Activated T-cell treated with anti-CD3 and anti-CD28 coated beads, Interleukin-2, amount 50 U/mL, for 72 hours (primary cell): ENCODE measurements around the gene LSM7. TPM values are rescaled to one million over a fixed set of nuclear protein-coding genes. Genes with fewer than 3 reads are reported as not detected.
"Not testable (repeated sequence)": the region's sequence is repeated elsewhere in the genome, so short reads cannot be mapped to it uniquely, and the experiment has no call there.

Experiments used
- ATAC-seq, 2 donors: fragments of 150-1000 bp; cut with Tn5 transposase; replicated peaks in 1 of 2; 2 replicates each; pipeline ENCODE4 v1.10.0; 2021; ENCODE audit warnings: moderate library complexity in 2 of 2, mild to moderate bottlenecking in 1 of 2
- DNase-seq, 2 donors: peaks; one replicate each; pipeline ENCODE4 v3.0.0; 2021 to 2022; ENCODE audit warnings: mixed read lengths in 1 of 2
- H3K27ac Mint-ChIP-seq: one replicate; pipeline ENCODE4 v1.8.0; 2022; ENCODE audit warnings: mild to moderate bottlenecking, moderate library complexity, mixed read lengths
- H3K27me3 Mint-ChIP-seq: one replicate; pipeline ENCODE4 v1.8.0; 2022; ENCODE audit warnings: low read depth, mixed read lengths
- H3K36me3 Mint-ChIP-seq, 2 donors: one replicate each; pipeline ENCODE4 v1.8.0; 2022; ENCODE audit warnings: mixed read lengths in 2 of 2, mild to moderate bottlenecking in 1 of 2; ENCODE audit not compliant: insufficient read depth in 2 of 2
- H3K4me1 Mint-ChIP-seq: one replicate; pipeline ENCODE4 v1.8.0; 2022; ENCODE audit warnings: low read depth, mixed read lengths
- H3K4me3 Mint-ChIP-seq, 2 donors: one replicate each; pipeline ENCODE4 v1.8.0; 2022; ENCODE audit warnings: mild to moderate bottlenecking in 2 of 2, mixed read lengths in 2 of 2, moderate library complexity in 2 of 2
- H3K9me3 Mint-ChIP-seq, 2 donors: one replicate each; pipeline ENCODE4 v1.8.0; 2022; ENCODE audit warnings: mixed read lengths in 2 of 2
- total RNA-seq, 2 donors: library from RNA; stranded (reverse); gene quantifications; one replicate each; pipeline ENCODE4 v1.2.3, GENCODE V29; 2022

LSM7 gene
- total RNA-seq, 2 donors from 2014 or later: 74.7 to 84.5 TPM

DNA sequence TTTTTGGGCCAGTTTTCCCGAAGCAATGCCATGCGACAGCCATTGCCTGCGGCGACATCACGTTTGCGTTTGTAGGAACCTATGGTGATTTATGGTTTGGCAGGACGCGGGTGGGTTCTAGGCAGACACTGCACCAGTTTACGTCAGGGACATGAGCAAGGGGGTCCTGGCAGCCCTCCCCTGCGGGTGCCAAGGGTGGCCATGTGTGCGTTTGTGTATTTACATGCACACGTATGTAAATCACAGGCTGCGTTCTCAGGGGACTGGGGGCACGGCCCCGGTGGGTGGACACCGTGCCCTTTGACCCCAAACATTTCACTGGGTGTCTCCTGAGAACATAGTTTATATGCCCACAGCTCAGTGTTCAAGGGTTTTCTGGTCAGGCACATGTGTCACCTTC lies 22.3 kb upstream of the LSM7 start:
- peaks cover 0 to 1% of the 10 kb centered on the region in 2 donors for H3K36me3 Mint-ChIP-seq
- no peak overlapping the region for H3K4me3 Mint-ChIP-seq
- no peaks in the 10 kb centered on the region for H3K9me3 Mint-ChIP-seq
- DNase-seq: no peak
- H3K27ac Mint-ChIP-seq: no peak overlapping the region
- H3K27me3 Mint-ChIP-seq: no peaks in the 10 kb centered on the region
- H3K4me1 Mint-ChIP-seq: no peaks in the 10 kb centered on the region
- ATAC-seq: no peak

DNA sequence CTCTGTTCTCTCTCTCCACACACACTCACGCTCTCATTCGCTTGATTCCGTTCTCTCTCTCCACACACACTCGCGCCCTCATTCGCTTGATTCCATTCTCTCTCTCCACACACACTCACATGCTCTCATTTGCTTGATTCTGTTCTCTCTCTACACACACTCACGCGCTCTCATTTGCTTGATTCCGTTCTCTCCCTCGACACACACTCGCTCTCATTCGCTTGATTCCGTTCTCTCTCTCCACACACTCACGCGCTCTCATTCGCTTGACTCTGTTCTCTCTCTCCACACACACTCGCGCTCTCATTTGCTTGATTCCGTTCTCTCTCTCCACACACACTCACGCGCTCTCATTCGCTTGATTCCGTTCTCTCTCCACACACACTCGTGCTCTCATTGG lies 21.4 kb upstream of the LSM7 start:
- H3K27ac Mint-ChIP-seq, ATAC-seq, H3K4me1 Mint-ChIP-seq, DNase-seq, H3K9me3 Mint-ChIP-seq, H3K36me3 Mint-ChIP-seq, H3K27me3 Mint-ChIP-seq, H3K4me3 Mint-ChIP-seq: not testable (repeated sequence)

DNA sequence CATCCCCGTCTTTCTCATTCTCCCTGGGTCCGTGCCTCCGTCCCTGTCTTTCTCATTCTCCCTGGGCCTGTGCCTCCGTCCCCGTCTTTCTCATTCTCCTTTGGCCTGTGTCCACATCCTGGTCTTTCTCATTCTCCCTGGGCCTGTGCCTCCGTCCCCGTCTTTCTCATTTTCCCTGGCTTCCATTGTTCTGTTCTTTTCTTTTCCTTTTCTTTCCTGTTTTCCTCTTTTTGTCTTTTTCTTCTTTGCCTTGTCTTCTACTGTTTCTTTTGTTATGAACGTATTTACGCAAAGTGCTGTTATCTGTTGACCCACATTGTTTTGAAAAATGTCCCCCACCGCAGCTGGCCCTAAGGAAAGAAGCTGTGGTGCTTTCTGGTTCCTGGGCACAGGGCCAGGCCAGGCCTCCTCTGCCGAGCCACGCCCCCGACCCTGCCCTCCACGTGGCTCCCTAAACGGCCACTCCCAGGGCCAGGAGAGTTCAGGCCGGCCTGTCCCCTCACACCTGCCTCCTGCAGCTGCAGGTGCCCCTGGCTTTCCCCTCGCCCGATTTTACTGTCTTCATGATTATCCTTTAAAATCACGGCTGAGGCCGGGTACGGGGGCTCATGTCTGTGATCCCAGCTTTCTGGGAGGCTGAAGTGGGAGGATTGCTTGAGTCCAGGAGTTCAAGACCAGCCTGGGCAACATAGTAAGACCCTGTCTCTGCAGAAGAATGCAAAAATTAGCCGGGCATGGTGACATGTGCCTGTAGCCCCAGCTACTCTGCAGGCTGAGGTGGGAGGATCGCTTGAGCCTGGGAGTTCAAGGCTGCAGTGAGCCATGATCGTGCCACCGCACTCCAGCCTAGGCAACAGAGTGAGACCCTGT lies 17.6 kb upstream of the LSM7 start:
- H3K9me3 Mint-ChIP-seq: no peaks in the 10 kb centered on the region
- H3K4me3 Mint-ChIP-seq: no peak overlapping the region
- no peak overlapping the region for H3K27ac Mint-ChIP-seq
- no peaks in the 10 kb centered on the region for H3K4me1 Mint-ChIP-seq
- no peaks in the 10 kb centered on the region for H3K27me3 Mint-ChIP-seq
- ATAC-seq: no peak
- peaks cover 0 to 1% of the 10 kb centered on the region in 2 donors for H3K36me3 Mint-ChIP-seq
- no peak for DNase-seq

DNA sequence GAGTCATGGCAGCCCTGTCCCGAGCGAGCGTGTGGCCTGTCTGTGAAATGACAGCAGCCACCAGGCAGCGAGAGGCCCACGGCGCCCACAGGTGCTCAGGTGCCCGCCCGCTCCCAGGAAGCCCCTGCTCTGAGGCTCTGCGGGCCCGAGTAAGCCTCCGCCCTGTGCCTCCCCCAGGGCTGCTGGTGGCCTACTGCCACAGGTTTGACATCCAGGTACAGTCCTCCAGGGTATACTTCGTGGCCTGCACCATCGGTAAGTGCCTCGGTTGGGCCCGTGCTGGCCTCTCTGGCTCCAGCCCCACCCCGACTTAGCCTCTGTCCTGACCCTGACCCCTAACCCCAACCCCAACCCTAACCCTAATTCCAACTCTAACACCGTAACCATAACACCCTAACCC lies 16.7 kb upstream of the LSM7 start:
- no peak overlapping the region for H3K27ac Mint-ChIP-seq
- no peaks in the 10 kb centered on the region for H3K9me3 Mint-ChIP-seq
- ATAC-seq (no peak), DNase-seq (no peak)
- no peak overlapping the region for H3K4me3 Mint-ChIP-seq
- no peaks in the 10 kb centered on the region for H3K4me1 Mint-ChIP-seq
- H3K27me3 Mint-ChIP-seq: no peaks in the 10 kb centered on the region
- peaks cover 0 to 1% of the 10 kb centered on the region in 2 donors for H3K36me3 Mint-ChIP-seq

DNA sequence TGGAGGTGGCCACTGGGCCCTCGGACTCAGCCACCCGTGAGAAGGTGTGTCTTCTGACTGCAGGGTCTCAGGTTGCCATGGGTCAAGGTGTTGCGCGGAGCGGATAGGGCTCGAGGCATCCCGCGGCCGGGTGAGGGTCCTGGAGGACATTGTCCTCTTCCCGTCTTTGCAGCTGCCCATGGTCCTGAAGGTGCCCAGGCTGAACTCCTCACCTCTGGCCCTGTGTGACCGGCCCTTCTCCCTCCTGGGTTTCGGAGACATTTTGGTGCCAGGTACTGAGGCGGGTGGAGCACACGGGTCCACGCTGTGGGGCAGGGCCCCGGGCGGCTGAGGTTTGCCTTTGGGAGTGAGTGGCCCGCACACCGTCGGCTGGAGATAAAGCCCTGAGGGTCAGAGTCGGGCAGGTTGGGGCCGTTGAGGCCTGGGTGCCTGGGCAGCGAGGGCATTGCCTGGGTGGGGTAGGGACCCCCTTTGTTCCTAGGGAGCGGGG lies 16.0 kb upstream of the LSM7 start:
- no peak overlapping the region for H3K27ac Mint-ChIP-seq
- H3K4me3 Mint-ChIP-seq: no peak overlapping the region
- no peak for DNase-seq
- H3K9me3 Mint-ChIP-seq: no peaks in the 10 kb centered on the region
- H3K27me3 Mint-ChIP-seq: no peaks in the 10 kb centered on the region
- H3K4me1 Mint-ChIP-seq: no peaks in the 10 kb centered on the region
- ATAC-seq: no peak
- peaks cover 0 to 1% of the 10 kb centered on the region in 2 donors for H3K36me3 Mint-ChIP-seq

DNA sequence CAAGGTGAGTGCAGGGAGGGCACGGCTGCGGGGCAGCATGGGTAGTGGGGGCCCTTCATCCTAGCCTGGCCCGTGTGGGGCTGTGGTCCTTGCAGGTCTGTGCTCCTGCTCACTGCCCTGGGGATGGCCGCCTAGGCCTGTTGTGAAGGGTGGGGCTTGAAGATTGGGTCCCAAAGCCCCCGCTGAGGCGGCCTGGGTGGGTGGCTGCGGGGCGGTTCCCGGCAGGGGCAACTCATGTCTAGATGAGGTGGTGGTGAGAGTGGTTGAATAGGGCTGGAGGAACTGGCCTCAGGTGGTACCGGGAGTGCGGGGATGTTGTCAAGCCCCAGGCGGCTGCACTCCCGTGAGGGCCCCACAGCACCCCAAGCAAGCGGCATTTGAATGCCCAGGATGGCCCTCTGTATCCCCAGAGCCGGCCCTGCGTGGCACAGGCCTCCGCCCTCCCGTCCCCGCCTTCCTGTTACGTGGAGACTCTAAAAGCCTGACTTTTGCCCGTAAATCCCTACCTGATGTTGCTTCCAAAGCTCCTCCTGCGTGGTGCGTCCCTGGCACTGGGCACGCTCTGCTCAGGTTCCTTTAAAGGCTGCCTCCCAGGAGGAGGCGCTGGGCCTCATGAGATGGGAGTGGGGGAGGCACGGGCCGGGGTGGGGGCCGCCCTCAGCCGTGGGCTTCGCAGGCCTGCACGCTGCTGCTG lies 15.1 kb upstream of the LSM7 start:
- no peaks in the 10 kb centered on the region for H3K4me1 Mint-ChIP-seq
- no peak for ATAC-seq
- H3K27ac Mint-ChIP-seq: no peak overlapping the region
- no peak for DNase-seq
- H3K36me3 Mint-ChIP-seq: peaks cover 0 to 1% of the 10 kb centered on the region in 2 donors
- no peaks in the 10 kb centered on the region for H3K9me3 Mint-ChIP-seq
- no peak overlapping the region for H3K4me3 Mint-ChIP-seq
- no peaks in the 10 kb centered on the region for H3K27me3 Mint-ChIP-seq

DNA sequence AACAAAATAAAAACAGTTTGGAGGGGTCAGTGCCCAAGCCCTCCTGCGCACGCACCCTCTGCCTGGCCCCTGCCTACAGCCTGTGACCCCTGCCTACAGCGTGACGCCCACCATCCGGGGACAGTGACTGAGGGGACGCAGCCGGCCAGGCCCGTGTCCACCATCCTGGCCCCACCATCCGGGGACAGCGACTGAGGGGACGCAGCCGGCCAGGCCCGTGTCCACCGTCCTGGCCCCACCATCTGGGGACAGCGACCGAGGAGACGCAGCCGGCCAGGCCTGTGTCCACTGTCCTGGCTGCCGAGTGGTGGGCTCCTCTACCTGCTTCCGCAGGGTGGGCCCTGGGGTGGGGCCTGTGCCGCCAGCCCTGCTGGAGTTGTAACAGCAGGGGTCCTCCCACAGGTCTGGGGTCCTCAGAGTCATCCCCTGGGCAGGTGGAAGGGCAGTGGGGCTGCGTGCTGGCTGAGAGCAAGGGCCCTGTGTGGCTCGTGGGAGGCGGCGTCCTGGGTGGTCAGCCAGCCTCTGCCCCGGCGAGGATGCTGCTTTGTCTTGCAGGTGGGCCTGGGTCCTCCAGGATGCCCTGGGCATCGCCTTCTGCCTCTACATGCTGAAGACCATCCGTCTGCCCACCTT lies 14.4 kb upstream of the LSM7 start:
- ATAC-seq (no peak), DNase-seq (no peak)
- H3K27me3 Mint-ChIP-seq: no peaks in the 10 kb centered on the region
- no peaks in the 10 kb centered on the region for H3K9me3 Mint-ChIP-seq
- no peak overlapping the region for H3K27ac Mint-ChIP-seq
- no peaks in the 10 kb centered on the region for H3K4me1 Mint-ChIP-seq
- H3K4me3 Mint-ChIP-seq: no peak overlapping the region
- H3K36me3 Mint-ChIP-seq: peaks cover 0 to 1% of the 10 kb centered on the region in 2 donors

DNA sequence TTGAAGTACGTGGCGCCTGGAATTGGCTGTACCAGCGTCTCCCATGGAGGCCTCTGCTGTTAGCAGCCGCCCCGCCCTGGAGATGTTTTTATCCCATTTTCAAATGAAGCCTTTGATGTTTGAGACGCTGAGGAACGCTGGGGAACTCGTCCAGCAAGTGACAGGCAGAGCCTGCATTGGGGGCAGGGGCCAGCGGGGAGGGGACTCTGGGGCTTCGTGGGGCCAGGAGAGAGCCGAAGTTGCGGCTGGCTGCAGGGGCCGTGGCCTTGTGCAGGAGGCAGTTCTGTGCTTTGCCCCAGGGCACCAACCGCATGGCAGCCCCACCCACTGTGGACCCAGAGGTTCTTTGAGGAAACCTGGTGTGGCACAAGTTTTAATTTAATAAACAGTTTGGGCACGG lies 13.6 kb upstream of the LSM7 start:
- Mint-ChIP-seq H3K4me3 (no peak overlapping the region), H3K27me3 (no peaks in the 10 kb centered on the region), H3K36me3 (peaks cover 0 to 1% of the 10 kb centered on the region in 2 donors), H3K9me3 (no peaks in the 10 kb centered on the region), H3K27ac (no peak overlapping the region), H3K4me1 (no peaks in the 10 kb centered on the region)
- no peak for ATAC-seq
- no peak for DNase-seq

DNA sequence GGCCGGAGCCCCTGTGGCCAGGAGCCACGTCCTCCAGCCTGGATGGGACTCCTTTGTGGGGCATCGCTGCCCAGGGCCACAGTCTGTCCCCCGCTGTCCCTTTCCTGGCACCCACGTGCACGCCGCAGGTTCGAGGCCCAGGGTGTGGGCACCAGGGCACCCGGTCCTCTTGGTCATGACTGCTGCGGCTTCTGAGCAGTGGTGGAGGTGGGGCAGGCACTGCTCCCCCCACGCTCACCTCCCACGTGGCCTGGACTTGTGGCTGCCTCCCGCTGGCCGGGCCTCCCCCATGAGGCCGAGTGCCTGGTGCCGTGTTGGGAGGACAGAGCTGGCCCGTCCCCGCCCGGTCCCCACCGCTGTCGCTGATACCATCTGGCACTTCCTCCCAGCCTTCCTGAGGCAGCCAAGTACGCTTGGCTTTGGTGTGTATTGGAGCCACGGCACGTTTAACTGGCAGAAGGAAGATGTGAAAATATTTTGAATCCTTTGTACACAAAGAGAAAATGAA lies 12.9 kb upstream of the LSM7 start:
- H3K27ac Mint-ChIP-seq: no peak overlapping the region
- no peaks in the 10 kb centered on the region for H3K27me3 Mint-ChIP-seq
- ATAC-seq: no peak

DNA sequence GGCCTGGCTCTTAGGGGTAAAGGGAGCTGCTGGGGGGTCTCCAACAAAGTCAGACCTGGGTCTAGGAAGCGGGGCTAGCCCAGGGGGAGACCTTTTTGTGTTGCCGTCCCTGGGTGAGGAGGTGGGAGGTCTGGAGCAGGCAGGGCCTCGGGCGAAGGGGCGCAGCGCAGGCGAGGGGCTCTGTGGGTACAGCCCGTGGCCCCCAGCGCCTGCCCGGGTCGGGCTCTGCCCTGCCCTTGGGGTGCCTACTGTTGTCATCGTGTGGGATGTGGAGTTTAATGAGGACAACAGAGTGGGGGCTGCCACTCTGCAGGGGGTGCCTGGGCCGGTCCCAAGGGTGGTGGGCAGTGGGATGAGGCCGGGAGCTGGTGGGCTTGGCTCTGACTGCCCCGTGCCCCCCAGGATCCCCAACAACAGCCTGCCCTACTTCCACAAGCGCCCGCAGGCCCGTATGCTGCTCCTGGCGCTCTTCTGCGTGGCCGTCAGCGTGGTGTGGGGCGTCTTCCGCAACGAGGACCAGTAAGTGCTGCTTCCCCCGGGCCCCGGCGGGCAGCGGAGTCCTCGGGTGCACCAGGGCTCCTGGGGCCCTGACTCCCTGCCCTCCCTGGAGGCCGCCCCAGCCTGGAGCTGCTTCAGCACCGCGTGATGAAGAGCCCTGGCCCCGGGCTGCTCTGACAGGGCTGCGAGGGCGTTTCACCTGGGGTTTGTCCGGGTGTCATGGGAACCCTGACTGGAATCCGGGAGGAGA lies 12.3 kb upstream of the LSM7 start:
- no peak for ATAC-seq
- no peaks in the 10 kb centered on the region for H3K27me3 Mint-ChIP-seq
- H3K9me3 Mint-ChIP-seq: peaks cover 6 to 8% of the 10 kb centered on the region in 2 donors
- no peak for DNase-seq
- no peak overlapping the region for H3K27ac Mint-ChIP-seq
- no peak overlapping the region for H3K4me3 Mint-ChIP-seq
- peaks cover 5% of the 10 kb centered on the region for H3K4me1 Mint-ChIP-seq
- peaks cover 3 to 8% of the 10 kb centered on the region in 2 donors for H3K36me3 Mint-ChIP-seq

More for the DNA sequence above, 12.9 kb upstream of the LSM7 start:
- Mint-ChIP-seq H3K9me3 (peaks cover 0 to 2% of the 10 kb centered on the region in 2 donors), H3K36me3 (peaks cover 1 to 2% of the 10 kb centered on the region in 2 donors), H3K4me1 (no peaks in the 10 kb centered on the region), H3K4me3 (no peak overlapping the region)
- DNase-seq: no peak

DNA sequence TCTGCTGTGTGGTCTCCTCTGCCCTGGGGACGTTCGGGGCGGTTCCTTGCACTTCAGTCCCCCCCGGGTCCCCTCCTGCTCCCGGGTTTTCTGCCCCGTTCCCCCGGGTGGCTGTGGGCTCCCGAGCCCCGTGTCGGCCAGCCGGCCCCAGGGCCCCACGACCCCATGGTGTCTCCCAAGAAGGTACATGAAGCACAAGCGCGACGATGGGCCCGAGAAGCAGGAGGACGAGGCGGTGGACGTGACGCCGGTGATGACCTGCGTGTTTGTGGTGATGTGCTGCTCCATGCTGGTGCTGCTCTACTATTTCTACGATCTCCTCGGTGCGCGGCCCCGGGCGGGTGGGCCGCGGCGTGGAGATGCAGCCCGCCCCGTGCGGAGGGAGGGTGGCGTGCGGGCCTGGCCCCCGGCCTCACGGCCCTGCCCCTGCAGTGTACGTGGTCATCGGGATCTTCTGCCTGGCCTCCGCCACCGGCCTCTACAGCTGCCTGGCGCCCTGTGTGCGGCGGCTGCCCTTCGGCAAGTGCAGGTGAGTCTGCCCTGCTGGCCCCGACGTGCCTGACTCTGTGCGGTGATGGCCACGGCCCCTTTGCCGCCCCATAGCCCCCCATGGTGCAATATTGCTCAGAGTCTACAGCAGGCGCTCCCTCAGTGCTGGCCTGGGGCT lies 11.4 kb upstream of the LSM7 start:
- no peak overlapping the region for H3K4me3 Mint-ChIP-seq
- no peak overlapping the region for H3K27ac Mint-ChIP-seq
- DNase-seq (no peak), ATAC-seq (no peak)
- peaks cover 7% of the 10 kb centered on the region for H3K4me1 Mint-ChIP-seq
- peaks cover 6 to 9% of the 10 kb centered on the region in 2 donors for H3K9me3 Mint-ChIP-seq
- H3K36me3 Mint-ChIP-seq: peaks cover 6 to 8% of the 10 kb centered on the region in 2 donors
- H3K27me3 Mint-ChIP-seq: no peaks in the 10 kb centered on the region
